GM23338 (cell line): ENCODE measurements around the gene CNNM4. TPM values are rescaled to one million over a fixed set of nuclear protein-coding genes. Genes with fewer than 3 reads are reported as not detected.

Source experiments
- ATAC-seq: fragments of 200-7000 bp; cut with Tn5 transposase; 3 replicates; pipeline ENCODE4 v1.9.1; 2020
- DNase-seq: peaks from one replicate; pipeline ENCODE4 v3.0.0-alpha.2; 2015; ENCODE audit warnings: low spot score
- H2AFZ ChIP-seq: fragments of 200-600 bp; sonication (generic); 2 replicates; pipeline ENCODE4 v1.8.0; 2016; ENCODE audit warnings: antibody characterized with exemption, mild to moderate bottlenecking, moderate library complexity
- H3F3A ChIP-seq: fragments of 200-600 bp; sonication (generic); replicated peaks from 2 replicates; pipeline ENCODE4 v1.8.0; 2017; ENCODE audit warnings: antibody characterized with exemption, mixed run types, low read depth
- H3K27ac ChIP-seq: fragments of 200-600 bp; sonication (generic); 2 replicates; pipeline ENCODE4 v1.6.1; 2016; ENCODE audit warnings: low read depth
- H3K27me3 ChIP-seq: fragments of 200-600 bp; sonication (generic); 2 replicates; pipeline ENCODE4 v1.8.0; 2016; ENCODE audit warnings: mild to moderate bottlenecking, mixed run types, moderate library complexity; ENCODE audit not compliant: insufficient read depth
- H3K36me3 ChIP-seq: fragments of 200-600 bp; sonication (generic); 2 replicates; pipeline ENCODE4 v1.8.0; 2016; ENCODE audit warnings: mild to moderate bottlenecking; ENCODE audit not compliant: insufficient read depth
- H3K4me1 ChIP-seq: fragments of 200-600 bp; sonication (generic); 2 replicates; pipeline ENCODE4 v1.8.0; 2016; ENCODE audit warnings: mild to moderate bottlenecking, moderate library complexity; ENCODE audit not compliant: insufficient read depth
- H3K4me2 ChIP-seq: fragments of 200-600 bp; sonication (generic); 2 replicates; pipeline ENCODE4 v1.7.1; 2017; ENCODE audit warnings: mixed run types
- H3K4me3 ChIP-seq: fragments of 200-600 bp; sonication (generic); 2 replicates; pipeline ENCODE4 v1.6.1; 2016; ENCODE audit warnings: mixed run types
- H3K79me2 ChIP-seq: fragments of 200-600 bp; sonication (generic); replicated peaks from 2 replicates; pipeline ENCODE4 v1.8.0; 2017; ENCODE audit warnings: mild to moderate bottlenecking; ENCODE audit not compliant: insufficient read depth
- H3K9me2 ChIP-seq: fragments of 200-600 bp; sonication (generic); 2 replicates; pipeline ENCODE4 v1.8.0; 2017; ENCODE audit not compliant: insufficient read depth
- H4K20me1 ChIP-seq: fragments of 200-600 bp; sonication (generic); replicated peaks from 2 replicates; pipeline ENCODE4 v1.8.0; 2017; ENCODE audit warnings: mild to moderate bottlenecking; ENCODE audit not compliant: insufficient read depth
- H3K27ac Mint-ChIP-seq: 2 replicates; pipeline ENCODE4 v1.8.0; 2020; ENCODE audit warnings: inconsistent platforms, mild to moderate bottlenecking, moderate library complexity, mixed read lengths
- H3K27me3 Mint-ChIP-seq: 3 replicates; pipeline ENCODE4 v1.8.0; 2022; ENCODE audit warnings: low read depth, mild to moderate bottlenecking, moderate library complexity, mixed read lengths, inconsistent platforms; ENCODE audit not compliant: insufficient read depth, poor library complexity
- H3K36me3 Mint-ChIP-seq: 3 replicates; pipeline ENCODE4 v1.8.0; 2021; ENCODE audit warnings: low read depth, mild to moderate bottlenecking, inconsistent platforms, moderate library complexity, mixed read lengths
- H3K4me1 Mint-ChIP-seq: 3 replicates; pipeline ENCODE4 v1.8.0; 2020; ENCODE audit warnings: mild to moderate bottlenecking, inconsistent platforms, mixed read lengths
- H3K4me3 Mint-ChIP-seq: 3 replicates; pipeline ENCODE4 v1.8.0; 2021; ENCODE audit warnings: moderate library complexity, mild to moderate bottlenecking, inconsistent platforms, mixed read lengths
- H3K9me3 Mint-ChIP-seq: 3 replicates; pipeline ENCODE4 v1.8.0; 2020; ENCODE audit warnings: moderate library complexity, mild to moderate bottlenecking, inconsistent platforms, mixed read lengths
- CREB1 ChIP-seq: fragments of 250-450 bp; sonication (Bioruptor Pico); IDR thresholded peaks from 2 replicates; pipeline ENCODE4 v1.5.0; 2020; ENCODE audit warnings: low read depth, mild to moderate bottlenecking, moderate library complexity
- ETS1 ChIP-seq: IDR thresholded peaks from 2 replicates; pipeline ENCODE4 v1.6.1; 2016; ENCODE audit warnings: antibody characterized with exemption
- EZH2phosphoT487 ChIP-seq: fragments of 200-600 bp; sonication (generic); IDR thresholded peaks from one replicate; pipeline ENCODE4 v1.8.1; 2018; ENCODE audit warnings: antibody characterized with exemption; ENCODE audit not compliant: unreplicated experiment
- JUNB ChIP-seq: IDR thresholded peaks from one replicate; pipeline ENCODE4 v1.6.1; 2016; ENCODE audit warnings: antibody characterized with exemption; ENCODE audit not compliant: unreplicated experiment
- NANOG ChIP-seq: IDR thresholded peaks from 2 replicates; pipeline ENCODE4 v1.6.1; 2016; ENCODE audit warnings: antibody characterized with exemption, borderline replicate concordance
- STAT1 ChIP-seq: IDR thresholded peaks from one replicate; pipeline ENCODE4 v1.6.1; 2016; ENCODE audit warnings: antibody characterized with exemption; ENCODE audit not compliant: unreplicated experiment
- ZNF462 ChIP-seq: fragments of 250-450 bp; sonication (Bioruptor Pico); IDR thresholded peaks from 2 replicates; pipeline ENCODE4 v1.5.0; 2020; ENCODE audit warnings: mild to moderate bottlenecking, moderate library complexity
- polyA plus RNA-seq: library from polyadenylated mRNA; unstranded; fragments of >200 nt; fragmentation: Nextera tagmentation; extraction: Ambion mirVana; gene quantifications from 2 replicates; pipeline ENCODE4 v1.2.1, GENCODE V29; 2016
- total RNA-seq: library from RNA; depleted of rRNA; stranded (reverse); fragments of >200 nt; shearing (Covaris generic); gene quantifications from 2 replicates; pipeline ENCODE4 v1.2.3, GENCODE V29; 2014

CNNM4 gene
- total and polyA plus RNA-seq, 2 experiments from 2014 or later: 2.9 to 12.9 TPM

GRCh38 chr2:96783388-96783787, 22.7 kb downstream of the CNNM4 start:
- Histone ChIP-seq H3K4me1 (no peaks in the 10 kb centered on the region), H2AFZ (no peak overlapping the region), H3K27ac (no peak overlapping the region), H3K9me2 (no peaks in the 10 kb centered on the region), H3K79me2 (no peaks in the 10 kb centered on the region; the same call in 1 of the 2 replicates), H4K20me1 (no peaks in the 10 kb centered on the region; the same call in 1 of the 2 replicates), H3K4me2 (no peak overlapping the region), H3F3A (no peaks in the 10 kb centered on the region), H3K4me3 (no peak overlapping the region), H3K36me3 (no peaks in the 10 kb centered on the region), H3K27me3 (no peaks in the 10 kb centered on the region)
- no peak for DNase-seq
- Mint-ChIP-seq H3K36me3 (no peaks in the 10 kb centered on the region), H3K4me3 (no peak overlapping the region), H3K9me3 (no peaks in the 10 kb centered on the region), H3K27ac (no peak overlapping the region), H3K27me3 (peaks cover 2% of the 10 kb centered on the region), H3K4me1 (no peaks in the 10 kb centered on the region)
- no peak for ATAC-seq
- TF ChIP-seq ETS1 (no peak), NANOG (no peak)

GRCh38 chr2:96787411-96787810, 26.7 kb downstream of the CNNM4 start:
- Histone ChIP-seq H3F3A (no peaks in the 10 kb centered on the region), H3K27ac (no peak overlapping the region), H4K20me1 (no peaks in the 10 kb centered on the region; the same call in 1 of the 2 replicates), H3K4me3 (no peak overlapping the region), H3K27me3 (no peaks in the 10 kb centered on the region), H3K36me3 (no peaks in the 10 kb centered on the region), H3K4me1 (no peaks in the 10 kb centered on the region), H2AFZ (no peak overlapping the region), H3K4me2 (no peak overlapping the region), H3K79me2 (no peaks in the 10 kb centered on the region; the same call in 1 of the 2 replicates), H3K9me2 (no peaks in the 10 kb centered on the region)
- no peak for DNase-seq
- Mint-ChIP-seq H3K9me3 (no peaks in the 10 kb centered on the region), H3K4me1 (no peaks in the 10 kb centered on the region), H3K36me3 (no peaks in the 10 kb centered on the region), H3K27me3 (peaks cover 4% of the 10 kb centered on the region), H3K4me3 (no peak overlapping the region), H3K27ac (no peak overlapping the region)
- TF ChIP-seq JUNB: no peak
- TF ChIP-seq EZH2phosphoT487: no peak
- TF ChIP-seq ZNF462 (CRISPR knock-in tag): no peak
- no peak for TF ChIP-seq CREB1
- TF ChIP-seq STAT1: no peak
- ATAC-seq: no peak
